Measurements from ENCODE around the gene AIF1L.

Gene AIF1L

GRCh38 chr9:131087354-131087893 lies 8.9 kb upstream of the AIF1L start:
- H4K91ac ChIP-seq (ENCODE audit: low read length) = no peak overlapping the region
- H3K4me1 ChIP-seq (ENCODE audit: control insufficient read depth, insufficient read depth, low read depth, low read length) = peaks cover 9% of the 10 kb centered on the region
- no peak overlapping the region for H3K9ac ChIP-seq (ENCODE audit: low read length)
- no peak overlapping the region for H2BK5ac ChIP-seq (ENCODE audit: low read depth, low read length, poor library complexity, severe bottlenecking)
- no peak overlapping the region for H2AK5ac ChIP-seq (ENCODE audit: low read length, severe bottlenecking)
- H3K18ac ChIP-seq (ENCODE audit: low read depth in 1 of 2, low read length in 2 of 2) = no peak overlapping the region
- H2BK12ac ChIP-seq (ENCODE audit: low read length in 2 of 2) = no peak overlapping the region
- no peaks in the 10 kb centered on the region for H3K36me3 ChIP-seq (ENCODE audit: control insufficient read depth in 1 of 2, insufficient read depth in 2 of 2, low read depth in 1 of 2, low read length in 2 of 2)
- no peak for DNase-seq
- H3K9me3 ChIP-seq (ENCODE audit: control insufficient read depth, low read length) = no peaks in the 10 kb centered on the region
- H3K23ac ChIP-seq (ENCODE audit: low read length in 2 of 2) = no peak overlapping the region
- peak overlapping the region in 1 of 2 experiments; percentile 6 for H3K14ac ChIP-seq (ENCODE audit: low read length in 2 of 2)
- H3K4me2 ChIP-seq (ENCODE audit: low read length, poor library complexity, severe bottlenecking) = no peak overlapping the region
- H3K79me1 ChIP-seq (replicated peaks; ENCODE audit: low read length, poor library complexity, severe bottlenecking) = no peaks in the 10 kb centered on the region
- H3K27me3 ChIP-seq (ENCODE audit: control insufficient read depth in 1 of 2, insufficient read depth in 1 of 2, low read length in 2 of 2) = peaks cover 20 to 46% of the 10 kb centered on the region in 2 experiments
- H2AFZ ChIP-seq (ENCODE audit: low read depth, low read length) = no peak overlapping the region
- H3K4ac ChIP-seq (ENCODE audit: low read depth in 1 of 2, low read length in 2 of 2) = no peak overlapping the region
- H2BK120ac ChIP-seq (ENCODE audit: low read depth, low read length) = no peak overlapping the region
- no peak overlapping the region for H4K8ac ChIP-seq (ENCODE audit: low read length)
- H2BK15ac ChIP-seq (ENCODE audit: low read depth, poor library complexity, severe bottlenecking) = no peak overlapping the region
- H3K27ac ChIP-seq (ENCODE audit: low read length, poor library complexity, severe bottlenecking) = no peak overlapping the region
- WGBS = 88% methylated on average over 19 of the region's 19 CpGs
- no peak overlapping the region for H3K4me3 ChIP-seq (ENCODE audit: insufficient read depth in 1 of 2, low read depth in 1 of 2, low read length in 2 of 2)

GRCh38 chr9:131090025-131090787 lies 6.1 kb upstream of the AIF1L start:
- H3K18ac ChIP-seq (ENCODE audit: low read depth in 1 of 2, low read length in 2 of 2) = no peak overlapping the region
- H3K14ac ChIP-seq (ENCODE audit: low read length in 2 of 2) = peak overlapping the region in 1 of 2 experiments; percentile 18
- no peak overlapping the region for H2BK12ac ChIP-seq (ENCODE audit: low read length in 2 of 2)
- no peak overlapping the region for H3K23ac ChIP-seq (ENCODE audit: low read length in 2 of 2)
- H3K4me1 ChIP-seq (ENCODE audit: control insufficient read depth, insufficient read depth, low read depth, low read length) = peaks cover 9% of the 10 kb centered on the region
- H3K9ac ChIP-seq (ENCODE audit: low read length) = no peak overlapping the region
- no peak overlapping the region for H2BK15ac ChIP-seq (ENCODE audit: low read depth, poor library complexity, severe bottlenecking)
- H3K4me2 ChIP-seq (ENCODE audit: low read length, poor library complexity, severe bottlenecking) = no peak overlapping the region
- peaks cover 18 to 27% of the 10 kb centered on the region in 2 experiments for H3K27me3 ChIP-seq (ENCODE audit: control insufficient read depth in 1 of 2, insufficient read depth in 1 of 2, low read length in 2 of 2)
- H3K4ac ChIP-seq (ENCODE audit: low read depth in 1 of 2, low read length in 2 of 2) = no peak overlapping the region
- H3K79me1 ChIP-seq (replicated peaks; ENCODE audit: low read length, poor library complexity, severe bottlenecking) = no peaks in the 10 kb centered on the region
- no peak overlapping the region for H2AFZ ChIP-seq (ENCODE audit: low read depth, low read length)
- WGBS = 84% methylated on average over 13 of the region's 13 CpGs
- no peak overlapping the region for H2BK120ac ChIP-seq (ENCODE audit: low read depth, low read length)
- no peak overlapping the region for H3K4me3 ChIP-seq (ENCODE audit: insufficient read depth in 1 of 2, low read depth in 1 of 2, low read length in 2 of 2)
- no peak overlapping the region for H4K8ac ChIP-seq (ENCODE audit: low read length)
- H3K27ac ChIP-seq (ENCODE audit: low read length, poor library complexity, severe bottlenecking) = no peak overlapping the region
- no peak overlapping the region for H4K91ac ChIP-seq (ENCODE audit: low read length)
- H2BK5ac ChIP-seq (ENCODE audit: low read depth, low read length, poor library complexity, severe bottlenecking) = no peak overlapping the region
- DNase-seq = no peak
- H3K36me3 ChIP-seq (ENCODE audit: control insufficient read depth in 1 of 2, insufficient read depth in 2 of 2, low read depth in 1 of 2, low read length in 2 of 2) = no peaks in the 10 kb centered on the region
- H3K9me3 ChIP-seq (ENCODE audit: control insufficient read depth, low read length) = no peaks in the 10 kb centered on the region
- H2AK5ac ChIP-seq (ENCODE audit: low read length, severe bottlenecking) = no peak overlapping the region

DNA sequence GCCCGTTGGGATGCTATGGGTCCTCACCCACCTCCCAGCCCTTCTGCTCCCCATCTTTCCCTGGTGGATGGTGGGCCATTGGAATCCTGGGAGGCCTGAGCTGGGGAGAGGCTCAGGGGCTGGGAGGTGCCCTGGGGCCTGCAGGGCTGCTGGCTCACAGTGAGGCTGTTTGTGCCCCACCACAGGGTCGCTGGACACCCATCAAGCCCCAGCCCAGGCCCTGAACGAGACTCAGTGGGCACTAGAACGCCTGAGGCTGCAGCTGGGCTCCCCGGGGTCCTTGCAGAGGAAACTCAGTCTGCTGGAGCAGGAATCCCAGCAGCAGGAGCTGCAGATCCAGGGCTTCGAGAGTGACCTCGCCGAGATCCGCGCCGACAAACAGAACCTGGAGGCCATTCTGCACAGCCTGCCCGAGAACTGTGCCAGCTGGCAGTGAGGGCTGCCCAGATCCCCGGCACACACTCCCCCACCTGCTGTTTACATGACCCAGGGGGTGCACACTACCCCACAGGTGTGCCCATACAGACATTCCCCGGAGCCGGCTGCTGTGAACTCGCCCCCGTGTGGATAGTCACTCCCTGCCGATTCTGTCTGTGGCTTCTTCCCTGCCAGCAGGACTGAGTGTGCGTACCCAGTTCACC lies 4.9 kb upstream of the AIF1L start:
- Histone ChIP-seq H3K9ac (ENCODE audit: low read length) (no peak overlapping the region), H3K79me1 (replicated peaks; ENCODE audit: low read length, poor library complexity, severe bottlenecking) (no peaks in the 10 kb centered on the region), H3K14ac (ENCODE audit: low read length in 2 of 2) (no peak overlapping the region), H3K4me2 (ENCODE audit: low read length, poor library complexity, severe bottlenecking) (no peak overlapping the region), H2BK5ac (ENCODE audit: low read depth, low read length, poor library complexity, severe bottlenecking) (no peak overlapping the region), H3K9me3 (ENCODE audit: control insufficient read depth, low read length) (no peaks in the 10 kb centered on the region), H3K4me3 (ENCODE audit: insufficient read depth in 1 of 2, low read depth in 1 of 2, low read length in 2 of 2) (no peak overlapping the region), H4K91ac (ENCODE audit: low read length) (peak overlapping the region; percentile 6), H3K36me3 (ENCODE audit: control insufficient read depth in 1 of 2, insufficient read depth in 2 of 2, low read depth in 1 of 2, low read length in 2 of 2) (no peaks in the 10 kb centered on the region), H2BK120ac (ENCODE audit: low read depth, low read length) (no peak overlapping the region), H3K27ac (ENCODE audit: low read length, poor library complexity, severe bottlenecking) (no peak overlapping the region), H3K4ac (ENCODE audit: low read depth in 1 of 2, low read length in 2 of 2) (no peak overlapping the region), H3K18ac (ENCODE audit: low read depth in 1 of 2, low read length in 2 of 2) (no peak overlapping the region), H3K27me3 (ENCODE audit: control insufficient read depth in 1 of 2, insufficient read depth in 1 of 2, low read length in 2 of 2) (peaks cover 21 to 26% of the 10 kb centered on the region in 2 experiments), H2BK15ac (ENCODE audit: low read depth, poor library complexity, severe bottlenecking) (no peak overlapping the region), H2BK12ac (ENCODE audit: low read length in 2 of 2) (no peak overlapping the region), H2AK5ac (ENCODE audit: low read length, severe bottlenecking) (no peak overlapping the region), H3K23ac (ENCODE audit: low read length in 2 of 2) (no peak overlapping the region), H3K4me1 (ENCODE audit: control insufficient read depth, insufficient read depth, low read depth, low read length) (peaks cover 15% of the 10 kb centered on the region), H2AFZ (ENCODE audit: low read depth, low read length) (no peak overlapping the region), H4K8ac (ENCODE audit: low read length) (no peak overlapping the region)
- no peak for DNase-seq
- 83% methylated on average over 18 of the region's 19 CpGs for WGBS

GRCh38 chr9:131092030-131092429 lies 4.3 kb upstream of the AIF1L start:
- H2AK5ac ChIP-seq (ENCODE audit: low read length, severe bottlenecking) = no peak overlapping the region
- no peak overlapping the region for H3K27ac ChIP-seq (ENCODE audit: low read length, poor library complexity, severe bottlenecking)
- no peak for DNase-seq
- H3K4me1 ChIP-seq (ENCODE audit: control insufficient read depth, insufficient read depth, low read depth, low read length) = peaks cover 19% of the 10 kb centered on the region
- H4K91ac ChIP-seq (ENCODE audit: low read length) = peak overlapping the region; percentile 6
- H3K18ac ChIP-seq (ENCODE audit: low read depth in 1 of 2, low read length in 2 of 2) = no peak overlapping the region
- H3K27me3 ChIP-seq (ENCODE audit: control insufficient read depth in 1 of 2, insufficient read depth in 1 of 2, low read length in 2 of 2) = peaks cover 21 to 31% of the 10 kb centered on the region in 2 experiments
- H3K14ac ChIP-seq (ENCODE audit: low read length in 2 of 2) = no peak overlapping the region
- H2BK120ac ChIP-seq (ENCODE audit: low read depth, low read length) = no peak overlapping the region
- no peak overlapping the region for H3K23ac ChIP-seq (ENCODE audit: low read length in 2 of 2)
- H2BK15ac ChIP-seq (ENCODE audit: low read depth, poor library complexity, severe bottlenecking) = no peak overlapping the region
- no peak overlapping the region for H2AFZ ChIP-seq (ENCODE audit: low read depth, low read length)
- no peaks in the 10 kb centered on the region for H3K79me1 ChIP-seq (replicated peaks; ENCODE audit: low read length, poor library complexity, severe bottlenecking)
- 79% methylated on average over 6 of the region's 6 CpGs for WGBS
- no peaks in the 10 kb centered on the region for H3K36me3 ChIP-seq (ENCODE audit: control insufficient read depth in 1 of 2, insufficient read depth in 2 of 2, low read depth in 1 of 2, low read length in 2 of 2)
- H2BK5ac ChIP-seq (ENCODE audit: low read depth, low read length, poor library complexity, severe bottlenecking) = no peak overlapping the region
- H4K8ac ChIP-seq (ENCODE audit: low read length) = no peak overlapping the region
- H3K9me3 ChIP-seq (ENCODE audit: control insufficient read depth, low read length) = no peaks in the 10 kb centered on the region
- H3K9ac ChIP-seq (ENCODE audit: low read length) = no peak overlapping the region
- no peak overlapping the region for H2BK12ac ChIP-seq (ENCODE audit: low read length in 2 of 2)
- no peak overlapping the region for H3K4me3 ChIP-seq (ENCODE audit: insufficient read depth in 1 of 2, low read depth in 1 of 2, low read length in 2 of 2)
- no peak overlapping the region for H3K4ac ChIP-seq (ENCODE audit: low read depth in 1 of 2, low read length in 2 of 2)
- no peak overlapping the region for H3K4me2 ChIP-seq (ENCODE audit: low read length, poor library complexity, severe bottlenecking)
